SH-SY5Y (cell line): ENCODE data around the gene USP6NL.

ENCODE experiments used
- GATA2 ChIP-seq: IDR thresholded peaks from 2 replicates; pipeline ENCODE4 v1.6.1; 2011; ENCODE audit warnings: mild to moderate bottlenecking, low read depth, low read length
- GATA3 ChIP-seq: IDR thresholded peaks from 2 replicates; pipeline ENCODE4 v1.6.1; 2011; ENCODE audit warnings: low read depth, mild to moderate bottlenecking, low read length, moderate library complexity

DNA sequence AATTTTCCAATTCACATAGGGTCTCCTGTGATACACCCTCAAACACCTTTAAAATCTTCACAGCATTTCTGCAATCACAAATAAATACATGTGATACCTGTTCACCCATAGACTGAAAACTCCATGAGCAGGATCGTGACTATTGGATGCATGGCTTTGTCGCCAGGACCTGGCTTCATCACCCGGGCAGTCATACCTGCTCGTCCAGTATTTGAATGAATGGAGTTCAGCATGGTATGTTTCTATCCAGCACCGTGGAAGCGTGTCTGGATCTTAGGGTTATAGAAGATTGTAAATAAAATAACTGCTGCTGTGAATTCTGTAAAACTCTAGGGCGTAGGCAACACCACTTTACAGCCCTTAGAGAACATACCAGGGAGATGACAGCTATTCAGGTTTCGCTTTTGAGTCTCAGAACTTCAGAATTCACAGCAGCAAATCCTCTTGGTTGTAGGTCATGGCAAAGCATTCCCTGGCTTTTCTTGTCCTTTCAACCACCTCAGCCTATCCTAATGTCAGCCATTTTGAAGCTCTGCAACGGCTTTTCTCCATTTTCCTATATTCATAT is 47.4 kb upstream of the USP6NL start:
- no peak for TF ChIP-seq GATA3
- no peak for TF ChIP-seq GATA2
